GM18868 (cell line): ENCODE results near the gene USP17L21.
"Not testable (repeated sequence)": the region's sequence is repeated elsewhere in the genome, so short reads cannot be mapped to it uniquely, and the experiment has no call there.

ENCODE experiments used
- ATAC-seq: cut with Tn5 transposase; IDR thresholded peaks from one replicate; pipeline ENCODE4 v1.9.1; 2021; ENCODE audit warnings: mild to moderate bottlenecking, moderate library complexity; ENCODE audit not compliant: unreplicated experiment

Gene USP17L21, protein sequence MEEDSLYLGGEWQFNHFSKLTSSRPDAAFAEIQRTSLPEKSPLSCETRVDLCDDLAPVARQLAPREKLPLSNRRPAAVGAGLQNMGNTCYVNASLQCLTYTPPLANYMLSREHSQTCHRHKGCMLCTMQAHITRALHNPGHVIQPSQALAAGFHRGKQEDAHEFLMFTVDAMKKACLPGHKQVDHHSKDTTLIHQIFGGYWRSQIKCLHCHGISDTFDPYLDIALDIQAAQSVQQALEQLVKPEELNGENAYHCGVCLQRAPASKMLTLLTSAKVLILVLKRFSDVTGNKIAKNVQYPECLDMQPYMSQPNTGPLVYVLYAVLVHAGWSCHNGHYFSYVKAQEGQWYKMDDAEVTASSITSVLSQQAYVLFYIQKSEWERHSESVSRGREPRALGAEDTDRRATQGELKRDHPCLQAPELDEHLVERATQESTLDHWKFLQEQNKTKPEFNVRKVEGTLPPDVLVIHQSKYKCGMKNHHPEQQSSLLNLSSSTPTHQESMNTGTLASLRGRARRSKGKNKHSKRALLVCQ

DNA sequence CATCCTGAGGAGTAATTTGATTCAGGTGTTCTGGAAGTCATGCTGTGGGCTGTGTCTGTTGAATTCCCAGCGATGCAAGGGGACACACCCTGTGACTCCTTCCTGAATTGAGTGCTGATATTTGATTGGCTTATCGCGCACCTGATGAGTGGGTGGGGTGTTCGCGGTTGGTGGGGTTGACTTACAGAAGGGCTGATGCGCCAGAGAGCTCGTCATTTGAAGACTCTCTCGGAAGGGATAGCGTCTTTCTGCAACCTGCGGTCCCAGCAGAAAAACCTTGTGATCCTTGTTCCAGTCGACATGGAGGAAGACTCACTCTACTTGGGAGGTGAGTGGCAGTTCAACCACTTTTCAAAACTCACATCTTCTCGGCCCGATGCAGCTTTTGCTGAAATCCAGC is at the start of gene USP17L21:
Gene USP17L21, plus strand, starts transcription at position 301 of the 400 bp plus-strand sequence. Its CDS starts 0 bp downstream, at position 301.
- ATAC-seq = not testable (repeated sequence)

DNA sequence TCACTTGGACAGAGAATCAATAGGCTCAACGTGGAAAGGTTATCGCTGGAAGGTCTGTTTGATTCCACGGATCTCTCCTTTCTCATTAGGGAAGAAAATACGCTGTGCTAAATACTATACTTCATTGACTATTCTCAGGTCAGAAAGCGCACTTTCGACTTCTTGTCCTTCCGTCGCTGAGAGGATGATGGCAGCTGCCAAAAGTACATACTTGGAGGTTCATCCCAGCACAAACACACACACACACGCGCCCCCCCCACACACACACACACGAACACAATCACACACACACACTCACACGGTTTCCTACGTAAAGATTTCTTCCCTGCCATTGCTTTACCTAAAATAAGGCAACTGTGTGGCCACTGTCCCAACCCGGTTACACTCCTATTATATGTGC is 48.0 kb upstream of the USP17L21 start:
- ATAC-seq = not testable (repeated sequence)

DNA sequence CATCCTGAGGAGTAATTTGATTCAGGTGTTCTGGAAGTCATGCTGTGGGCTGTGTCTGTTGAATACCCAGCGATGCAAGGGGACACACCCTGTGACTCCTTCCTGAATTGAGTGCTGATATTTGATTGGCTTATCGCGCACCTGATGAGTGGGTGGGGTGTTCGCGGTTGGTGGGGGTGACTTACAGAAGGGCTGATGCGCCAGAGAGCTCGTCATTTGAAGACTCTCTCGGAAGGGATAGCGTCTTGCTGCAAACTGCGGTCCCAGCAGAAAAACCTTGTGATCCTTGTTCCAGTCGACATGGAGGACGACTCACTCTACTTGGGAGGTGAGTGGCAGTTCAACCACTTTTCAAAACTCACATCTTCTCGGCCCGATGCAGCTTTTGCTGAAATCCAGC is 47.6 kb upstream of the USP17L21 start, which contains the start of gene USP17L11:
Gene USP17L11, plus strand, starts transcription at position 301 of the 400 bp plus-strand sequence. Its CDS starts 0 bp downstream, at position 301.
- ATAC-seq = not testable (repeated sequence)

DNA sequence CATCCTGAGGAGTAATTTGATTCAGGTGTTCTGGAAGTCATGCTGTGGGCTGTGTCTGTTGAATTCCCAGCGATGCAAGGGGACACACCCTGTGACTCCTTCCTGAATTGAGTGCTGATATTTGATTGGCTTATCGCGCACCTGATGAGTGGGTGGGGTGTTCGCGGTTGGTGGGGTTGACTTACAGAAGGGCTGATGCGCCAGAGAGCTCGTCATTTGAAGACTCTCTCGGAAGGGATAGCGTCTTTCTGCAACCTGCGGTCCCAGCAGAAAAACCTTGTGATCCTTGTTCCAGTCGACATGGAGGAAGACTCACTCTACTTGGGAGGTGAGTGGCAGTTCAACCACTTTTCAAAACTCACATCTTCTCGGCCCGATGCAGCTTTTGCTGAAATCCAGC is 42.8 kb upstream of the USP17L21 start, which contains the start of gene USP17L12:
Gene USP17L12, plus strand, starts transcription at position 301 of the 400 bp plus-strand sequence. Its CDS starts 0 bp downstream, at position 301.
- ATAC-seq = not testable (repeated sequence)

DNA sequence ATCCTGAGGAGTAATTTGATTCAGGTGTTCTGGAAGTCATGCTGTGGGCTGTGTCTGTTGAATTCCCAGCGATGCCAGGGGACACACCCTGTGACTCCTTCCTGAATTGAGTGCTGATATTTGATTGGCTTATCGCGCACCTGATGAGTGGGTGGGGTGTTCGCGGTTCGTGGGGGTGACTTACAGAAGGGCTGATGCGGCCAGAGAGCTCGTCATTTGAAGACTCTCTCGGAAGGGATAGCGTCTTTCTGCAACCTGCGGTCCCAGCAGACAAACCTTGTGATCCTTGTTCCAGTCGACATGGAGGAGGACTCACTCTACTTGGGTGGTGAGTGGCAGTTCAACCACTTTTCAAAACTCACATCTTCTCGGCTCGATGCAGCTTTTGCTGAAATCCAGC is 38.1 kb upstream of the USP17L21 start, which contains the start of gene USP17L13:
Gene USP17L13, plus strand, starts transcription at position 301 of the 400 bp plus-strand sequence. Its CDS starts 0 bp downstream, at position 301.
- not testable (repeated sequence) for ATAC-seq

DNA sequence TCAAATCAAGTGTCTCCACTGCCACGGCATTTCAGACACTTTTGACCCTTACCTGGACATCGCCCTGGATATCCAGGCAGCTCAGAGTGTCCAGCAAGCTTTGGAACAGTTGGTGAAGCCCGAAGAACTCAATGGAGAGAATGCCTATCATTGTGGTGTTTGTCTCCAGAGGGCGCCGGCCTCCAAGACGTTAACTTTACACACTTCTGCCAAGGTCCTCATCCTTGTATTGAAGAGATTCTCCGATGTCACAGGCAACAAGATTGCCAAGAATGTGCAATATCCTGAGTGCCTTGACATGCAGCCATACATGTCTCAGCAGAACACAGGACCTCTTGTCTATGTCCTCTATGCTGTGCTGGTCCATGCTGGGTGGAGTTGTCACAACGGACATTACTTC is 32.4 kb upstream of the USP17L21 start:
- not testable (repeated sequence) for ATAC-seq

DNA sequence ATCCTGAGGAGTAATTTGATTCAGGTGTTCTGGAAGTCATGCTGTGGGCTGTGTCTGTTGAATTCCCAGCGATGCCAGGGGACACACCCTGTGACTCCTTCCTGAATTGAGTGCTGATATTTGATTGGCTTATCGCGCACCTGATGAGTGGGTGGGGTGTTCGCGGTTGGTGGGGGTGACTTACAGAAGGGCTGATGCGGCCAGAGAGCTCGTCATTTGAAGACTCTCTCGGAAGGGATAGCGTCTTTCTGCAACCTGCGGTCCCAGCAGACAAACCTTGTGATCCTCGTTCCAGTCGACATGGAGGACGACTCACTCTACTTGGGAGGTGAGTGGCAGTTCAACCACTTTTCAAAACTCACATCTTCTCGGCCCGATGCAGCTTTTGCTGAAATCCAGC is 28.6 kb upstream of the USP17L21 start, which contains the start of gene USP17L15:
Gene USP17L15, plus strand, starts transcription at position 301 of the 400 bp plus-strand sequence. Its CDS starts 0 bp downstream, at position 301.
- ATAC-seq = not testable (repeated sequence)

DNA sequence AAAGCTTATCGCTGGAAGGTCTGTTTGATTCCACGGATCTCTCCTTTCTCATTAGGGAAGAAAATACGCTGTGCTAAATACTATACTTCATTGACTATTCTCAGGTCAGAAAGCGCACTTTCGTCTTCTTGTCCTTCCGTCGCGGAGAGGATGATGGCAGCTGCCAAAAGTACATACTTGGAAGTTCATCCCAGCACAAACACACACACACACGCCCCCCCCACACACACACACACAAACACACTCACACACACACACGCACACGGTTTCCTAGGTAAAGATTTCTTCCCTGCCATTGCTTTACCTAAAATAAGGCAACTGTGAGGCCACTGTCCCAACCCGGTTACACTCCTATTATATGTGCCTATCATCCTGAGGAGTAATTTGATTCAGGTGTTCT is 24.2 kb upstream of the USP17L21 start:
- ATAC-seq = not testable (repeated sequence)

DNA sequence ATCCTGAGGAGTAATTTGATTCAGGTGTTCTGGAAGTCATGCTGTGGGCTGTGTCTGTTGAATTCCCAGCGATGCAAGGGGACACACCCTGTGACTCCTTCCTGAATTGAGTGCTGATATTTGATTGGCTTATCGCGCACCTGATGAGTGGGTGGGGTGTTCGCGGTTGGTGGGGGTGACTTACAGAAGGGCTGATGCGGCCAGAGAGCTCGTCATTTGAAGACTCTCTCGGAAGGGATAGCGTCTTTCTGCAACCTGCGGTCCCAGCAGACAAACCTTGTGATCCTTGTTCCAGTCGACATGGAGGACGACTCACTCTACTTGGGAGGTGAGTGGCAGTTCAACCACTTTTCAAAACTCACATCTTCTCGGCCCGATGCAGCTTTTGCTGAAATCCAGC is 19.1 kb upstream of the USP17L21 start, which contains the start of gene USP17L17:
Gene USP17L17, plus strand, starts transcription at position 301 of the 400 bp plus-strand sequence. Its CDS starts 0 bp downstream, at position 301.
- ATAC-seq = not testable (repeated sequence)

DNA sequence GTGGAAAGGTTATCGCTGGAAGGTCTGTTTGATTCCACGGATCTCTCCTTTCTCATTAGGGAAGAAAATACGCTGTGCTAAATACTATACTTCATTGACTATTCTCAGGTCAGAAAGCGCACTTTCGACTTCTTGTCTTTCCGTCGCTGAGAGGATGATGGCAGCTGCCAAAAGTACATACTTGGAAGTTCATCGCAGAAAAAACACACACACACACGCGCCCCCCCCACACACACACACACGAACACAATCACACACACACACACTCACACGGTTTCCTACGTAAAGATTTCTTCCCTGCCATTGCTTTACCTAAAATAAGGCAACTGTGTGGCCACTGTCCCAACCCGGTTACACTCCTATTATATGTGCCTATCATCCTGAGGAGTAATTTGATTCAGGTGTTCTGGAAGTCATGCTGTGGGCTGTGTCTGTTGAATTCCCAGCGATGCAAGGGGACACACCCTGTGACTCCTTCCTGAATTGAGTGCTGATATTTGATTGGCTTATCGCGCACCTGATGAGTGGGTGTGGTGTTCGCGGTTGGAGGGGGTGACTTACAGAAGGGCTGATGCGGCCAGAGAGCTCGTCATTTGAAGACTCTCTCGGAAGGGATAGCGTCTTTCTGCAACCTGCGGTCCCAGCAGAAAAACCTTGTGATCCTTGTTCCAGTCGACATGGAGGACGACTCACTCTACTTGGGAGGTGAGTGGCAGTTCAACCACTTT is 14.6 kb upstream of the USP17L21 start, which contains the start of gene USP17L18:
Gene USP17L18, plus strand, starts transcription at position 678 of the 728 bp plus-strand sequence. Its CDS starts 0 bp downstream, at position 678.
- not testable (repeated sequence) for ATAC-seq

DNA sequence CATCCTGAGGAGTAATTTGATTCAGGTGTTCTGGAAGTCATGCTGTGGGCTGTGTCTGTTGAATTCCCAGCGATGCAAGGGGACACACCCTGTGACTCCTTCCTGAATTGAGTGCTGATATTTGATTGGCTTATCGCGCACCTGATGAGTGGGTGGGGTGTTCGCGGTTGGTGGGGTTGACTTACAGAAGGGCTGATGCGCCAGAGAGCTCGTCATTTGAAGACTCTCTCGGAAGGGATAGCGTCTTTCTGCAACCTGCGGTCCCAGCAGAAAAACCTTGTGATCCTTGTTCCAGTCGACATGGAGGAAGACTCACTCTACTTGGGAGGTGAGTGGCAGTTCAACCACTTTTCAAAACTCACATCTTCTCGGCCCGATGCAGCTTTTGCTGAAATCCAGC is 9.6 kb upstream of the USP17L21 start, which contains the start of gene USP17L19:
Gene USP17L19, plus strand, starts transcription at position 301 of the 400 bp plus-strand sequence. Its CDS starts 0 bp downstream, at position 301.
- not testable (repeated sequence) for ATAC-seq

DNA sequence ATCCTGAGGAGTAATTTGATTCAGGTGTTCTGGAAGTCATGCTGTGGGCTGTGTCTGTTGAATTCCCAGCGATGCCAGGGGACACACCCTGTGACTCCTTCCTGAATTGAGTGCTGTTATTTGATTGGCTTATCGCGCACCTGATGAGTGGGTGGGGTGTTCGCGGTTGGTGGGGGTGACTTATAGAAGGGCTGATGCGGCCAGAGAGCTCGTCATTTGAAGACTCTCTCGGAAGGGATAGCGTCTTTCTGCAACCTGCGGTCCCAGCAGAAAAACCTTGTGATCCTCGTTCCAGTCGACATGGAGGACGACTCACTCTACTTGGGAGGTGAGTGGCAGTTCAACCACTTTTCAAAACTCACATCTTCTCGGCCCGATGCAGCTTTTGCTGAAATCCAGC is 4.8 kb upstream of the USP17L21 start, which contains the start of gene USP17L20:
Gene USP17L20, plus strand, starts transcription at position 301 of the 400 bp plus-strand sequence. Its CDS starts 0 bp downstream, at position 301.
- not testable (repeated sequence) for ATAC-seq

DNA sequence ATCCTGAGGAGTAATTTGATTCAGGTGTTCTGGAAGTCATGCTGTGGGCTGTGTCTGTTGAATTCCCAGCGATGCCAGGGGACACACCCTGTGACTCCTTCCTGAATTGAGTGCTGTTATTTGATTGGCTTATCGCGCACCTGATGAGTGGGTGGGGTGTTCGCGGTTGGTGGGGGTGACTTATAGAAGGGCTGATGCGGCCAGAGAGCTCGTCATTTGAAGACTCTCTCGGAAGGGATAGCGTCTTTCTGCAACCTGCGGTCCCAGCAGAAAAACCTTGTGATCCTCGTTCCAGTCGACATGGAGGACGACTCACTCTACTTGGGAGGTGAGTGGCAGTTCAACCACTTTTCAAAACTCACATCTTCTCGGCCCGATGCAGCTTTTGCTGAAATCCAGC is 4.6 kb downstream of the USP17L21 start, which contains the start of gene USP17L22:
Gene USP17L22, plus strand, starts transcription at position 301 of the 400 bp plus-strand sequence. Its CDS starts 0 bp downstream, at position 301.
- not testable (repeated sequence) for ATAC-seq

DNA sequence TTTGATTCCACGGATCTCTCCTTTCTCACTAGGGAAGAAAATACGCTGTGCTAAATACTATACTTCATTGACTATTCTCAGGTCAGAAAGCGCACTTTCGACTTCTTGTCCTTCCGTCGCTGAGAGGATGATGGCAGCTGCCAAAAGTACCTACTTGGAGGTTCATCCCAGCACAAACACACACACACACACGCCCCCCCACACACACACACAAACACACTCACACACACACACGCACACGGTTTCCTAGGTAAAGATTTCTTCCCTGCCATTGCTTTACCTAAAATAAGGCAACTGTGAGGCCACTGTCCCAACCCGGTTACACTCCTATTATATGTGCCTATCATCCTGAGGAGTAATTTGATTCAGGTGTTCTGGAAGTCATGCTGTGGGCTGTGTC is 9.0 kb downstream of the USP17L21 start:
- ATAC-seq = not testable (repeated sequence)
